Stimulated activated CD8-positive, alpha-beta memory T cell treated with anti-CD3 and anti-CD28 coated beads, Interleukin-2, amount 100 ng/mL, for 1 hour (primary cell): ENCODE data around the gene THBS4.
"Not testable (repeated sequence)": the region's sequence is repeated elsewhere in the genome, so short reads cannot be mapped to it uniquely, and the experiment has no call there.

Source experiments
- DNase-seq, 2 donors: peaks; one replicate each; pipeline ENCODE4 v3.0.0-alpha.2; 2020; ENCODE audit warnings: low read depth in 2 of 2

THBS4 gene

DNA sequence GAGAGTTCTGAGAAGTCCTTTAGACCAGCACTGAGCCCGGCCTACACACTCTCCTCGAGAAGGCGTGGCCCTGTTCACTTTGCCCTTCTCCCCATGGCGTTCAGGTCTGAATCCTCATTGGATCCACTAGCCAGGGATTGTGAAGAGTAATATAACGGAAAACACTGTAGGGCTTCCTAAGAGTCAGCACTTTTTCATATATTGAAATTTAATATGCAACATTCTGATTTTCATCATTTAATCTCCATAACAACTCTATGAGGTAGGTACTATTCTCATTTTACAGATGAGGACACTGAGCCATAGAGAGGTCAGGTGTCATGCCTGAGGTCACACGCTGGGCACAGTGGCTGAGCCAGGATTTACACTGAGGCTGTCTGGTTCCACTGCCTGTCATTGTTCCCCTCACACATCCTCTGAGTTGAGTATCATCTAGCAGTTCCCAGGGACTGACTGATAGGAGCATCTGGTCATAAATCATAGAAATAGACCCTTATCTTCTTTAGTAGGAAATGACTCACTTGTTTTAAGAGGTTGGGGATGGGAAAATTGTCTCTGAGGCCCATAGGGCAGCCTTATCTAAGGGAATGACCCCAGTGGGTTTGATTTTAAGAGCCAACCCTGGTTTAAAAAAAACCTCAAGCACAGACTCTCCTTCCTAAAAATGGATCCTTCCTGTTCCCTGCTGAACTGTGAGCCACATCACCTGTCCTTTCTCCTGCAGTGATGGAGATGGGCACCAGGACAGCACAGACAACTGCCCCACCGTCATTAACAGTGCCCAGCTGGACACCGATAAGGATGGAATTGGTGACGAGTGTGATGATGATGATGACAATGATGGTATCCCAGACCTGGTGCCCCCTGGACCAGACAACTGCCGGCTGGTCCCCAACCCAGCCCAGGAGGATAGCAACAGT, 41.2 kb downstream of the THBS4 start:
- no peak for DNase-seq

DNA sequence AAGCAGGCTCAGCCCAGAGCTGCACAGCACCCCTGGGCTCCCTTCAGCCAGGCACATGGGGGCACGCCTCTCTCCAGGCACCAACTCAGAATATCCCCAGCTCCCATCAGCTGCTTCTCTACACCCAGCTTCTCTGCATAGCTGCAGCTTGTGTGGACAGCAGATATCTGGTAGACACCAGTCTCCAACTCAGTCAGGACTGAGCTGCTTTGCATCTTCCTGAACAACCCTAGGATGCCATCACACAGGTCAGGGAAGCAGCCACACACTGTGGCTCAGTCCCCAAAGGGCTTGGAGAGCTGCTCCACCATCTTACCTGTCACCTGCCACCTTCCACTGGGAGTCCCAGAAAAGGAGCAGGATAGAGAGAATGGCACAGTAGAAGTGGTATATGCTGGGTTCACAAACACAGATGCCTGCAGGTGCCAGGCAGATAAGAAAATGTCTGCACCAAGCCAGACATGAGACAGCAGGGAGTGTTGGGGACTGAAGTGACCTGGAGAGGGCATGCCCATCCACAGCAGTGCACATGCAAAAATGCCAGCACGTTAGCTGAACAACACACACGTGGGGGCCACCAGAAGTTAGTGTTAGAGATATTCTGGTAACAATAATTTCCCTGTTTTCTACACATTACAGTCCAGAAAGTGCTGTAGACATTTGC, 42.0 kb downstream of the THBS4 start:
- no peak for DNase-seq

DNA sequence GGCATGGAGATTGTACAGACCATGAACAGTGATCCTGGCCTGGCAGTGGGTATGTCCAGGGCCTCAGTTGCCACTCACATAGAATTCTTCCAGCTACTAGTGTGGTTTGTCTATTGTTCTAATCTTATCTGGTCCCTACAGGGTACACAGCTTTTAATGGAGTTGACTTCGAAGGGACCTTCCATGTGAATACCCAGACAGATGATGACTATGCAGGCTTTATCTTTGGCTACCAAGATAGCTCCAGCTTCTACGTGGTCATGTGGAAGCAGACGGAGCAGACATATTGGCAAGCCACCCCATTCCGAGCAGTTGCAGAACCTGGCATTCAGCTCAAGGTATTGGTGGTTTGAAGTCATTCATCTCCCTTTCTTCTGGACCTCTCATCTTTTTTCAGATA, 43.8 kb downstream of the THBS4 start:
- no peak for DNase-seq

DNA sequence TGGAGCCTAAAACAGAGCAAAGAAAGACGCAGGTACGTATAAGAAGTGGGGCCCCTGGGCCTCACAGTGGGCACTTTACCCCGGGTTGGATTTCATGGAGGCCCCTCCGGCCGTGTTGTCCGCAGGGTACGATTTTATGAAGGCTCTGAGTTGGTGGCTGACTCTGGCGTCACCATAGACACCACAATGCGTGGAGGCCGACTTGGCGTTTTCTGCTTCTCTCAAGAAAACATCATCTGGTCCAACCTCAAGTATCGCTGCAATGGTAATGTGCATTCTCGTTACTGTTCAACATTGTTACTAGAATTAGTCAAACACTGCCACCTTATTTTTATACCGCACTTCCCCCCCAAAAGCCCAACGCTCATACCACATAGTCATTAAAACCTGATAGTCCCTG, 47.1 kb downstream of the THBS4 start:
- no peak for DNase-seq

DNA sequence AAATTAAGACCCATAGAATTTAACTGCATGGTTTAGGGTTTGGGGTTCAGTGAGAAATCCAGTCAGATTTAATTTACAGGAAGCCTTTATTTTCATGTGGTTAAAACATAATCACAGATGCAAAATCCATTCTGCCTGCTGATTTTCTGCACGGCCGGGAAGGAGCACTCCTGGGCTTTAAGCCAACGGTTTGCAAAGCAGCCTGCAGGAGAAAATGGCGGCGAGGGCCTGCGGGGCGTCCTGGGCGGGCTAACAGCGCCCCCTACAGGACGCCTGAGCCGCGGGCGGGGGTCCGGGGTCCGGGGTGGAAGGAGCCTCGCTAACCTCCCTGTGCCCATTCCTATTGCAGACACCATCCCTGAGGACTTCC, 47.6 kb downstream of the THBS4 start:
- peak in 1 of 2 donors; percentile 18 for DNase-seq

DNA sequence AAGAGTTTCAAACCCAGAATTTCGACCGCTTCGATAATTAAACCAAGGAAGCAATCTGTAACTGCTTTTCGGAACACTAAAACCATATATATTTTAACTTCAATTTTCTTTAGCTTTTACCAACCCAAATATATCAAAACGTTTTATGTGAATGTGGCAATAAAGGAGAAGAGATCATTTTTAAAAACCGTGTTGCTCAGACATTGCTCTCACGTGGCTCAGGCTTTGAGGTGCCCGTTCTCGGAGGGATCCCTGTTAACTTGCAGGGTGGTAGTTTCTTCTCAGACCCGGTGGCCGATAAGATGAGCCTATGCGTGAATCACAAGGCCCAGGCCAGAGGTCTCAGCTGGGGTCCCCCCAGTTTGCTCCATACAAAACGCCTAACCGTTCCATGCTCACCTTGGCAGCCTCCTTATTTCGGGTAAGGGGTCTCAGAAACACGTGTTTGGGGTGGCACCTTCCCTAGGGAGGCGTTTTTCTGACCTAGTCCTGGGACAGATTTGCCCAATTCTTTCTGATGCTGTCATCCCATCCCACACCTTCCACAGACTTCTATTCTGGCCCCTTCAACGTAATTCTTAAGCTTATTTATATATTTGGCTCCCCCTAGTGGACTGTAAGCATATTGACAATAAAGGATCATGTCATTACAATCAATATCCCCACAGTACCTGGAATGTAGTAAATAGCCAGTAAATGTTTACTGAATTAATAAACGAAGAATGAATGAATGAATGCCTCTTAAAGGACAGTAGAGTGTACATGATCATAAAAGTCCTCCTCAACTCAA, 48.1 kb downstream of the THBS4 start:
- no peak for DNase-seq

DNA sequence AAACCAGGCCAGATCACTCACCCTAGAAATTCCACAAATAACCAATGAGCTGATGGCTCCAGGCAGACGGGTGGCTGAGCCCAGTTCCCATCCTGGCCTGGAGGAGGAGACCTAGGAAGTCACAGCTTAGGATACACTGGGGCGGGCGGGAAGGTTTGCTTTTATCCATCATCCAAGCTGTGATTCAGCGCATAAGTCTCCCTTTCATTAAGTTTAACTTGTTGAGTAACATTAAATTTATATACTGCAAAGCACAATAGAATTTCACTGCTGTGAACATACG, 55.7 kb downstream of the THBS4 start:
- no peak for DNase-seq

DNA sequence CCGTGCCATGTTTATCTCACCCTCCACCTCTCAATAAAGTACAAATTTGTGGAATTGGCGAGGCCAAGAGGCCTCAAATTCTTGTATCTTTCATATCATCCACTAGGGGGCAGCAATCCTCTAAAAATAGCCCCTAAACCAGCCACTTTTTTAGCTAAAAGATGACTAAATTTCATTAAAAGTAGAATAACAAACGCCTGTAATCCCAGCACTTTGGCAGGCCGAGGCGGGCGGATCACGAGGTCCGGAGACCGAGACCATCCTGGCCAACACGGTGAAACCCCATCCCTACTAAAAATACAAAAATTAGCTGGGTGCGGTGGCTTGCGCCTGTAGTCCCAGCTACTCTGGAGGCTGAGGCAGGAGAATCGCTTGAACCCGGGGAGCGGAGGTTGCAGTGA, 56.6 kb downstream of the THBS4 start:
- DNase-seq: not testable (repeated sequence)

DNA sequence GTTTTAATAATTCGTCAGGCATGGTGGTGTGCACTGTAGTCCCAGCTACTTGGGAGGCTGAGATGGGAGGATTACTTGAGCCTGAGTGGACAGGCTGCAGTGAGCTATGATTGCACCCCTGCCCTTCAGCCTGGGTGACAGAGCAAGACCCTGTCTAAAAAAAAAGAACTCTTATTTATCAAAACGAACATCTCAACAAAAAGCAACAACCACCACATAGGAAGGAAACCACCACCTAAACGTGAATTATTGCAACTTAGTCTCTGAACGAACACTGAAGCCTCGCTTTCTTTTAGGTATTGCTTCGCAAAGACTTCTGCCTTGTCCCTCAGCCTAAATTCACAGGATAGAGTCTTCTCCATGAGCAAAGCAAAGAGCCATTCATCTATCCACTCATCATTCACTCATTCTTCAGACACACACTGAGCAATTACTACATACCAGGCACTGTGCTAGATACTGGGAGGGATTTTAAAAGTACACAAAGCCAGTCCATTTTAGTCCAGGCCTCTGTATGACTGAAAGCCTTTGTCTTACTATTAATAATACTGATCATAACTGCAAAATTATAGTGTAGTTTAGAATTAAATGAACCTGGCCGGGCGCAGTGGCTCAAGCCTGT, 57.4 kb downstream of the THBS4 start:
- DNase-seq: no peak

DNA sequence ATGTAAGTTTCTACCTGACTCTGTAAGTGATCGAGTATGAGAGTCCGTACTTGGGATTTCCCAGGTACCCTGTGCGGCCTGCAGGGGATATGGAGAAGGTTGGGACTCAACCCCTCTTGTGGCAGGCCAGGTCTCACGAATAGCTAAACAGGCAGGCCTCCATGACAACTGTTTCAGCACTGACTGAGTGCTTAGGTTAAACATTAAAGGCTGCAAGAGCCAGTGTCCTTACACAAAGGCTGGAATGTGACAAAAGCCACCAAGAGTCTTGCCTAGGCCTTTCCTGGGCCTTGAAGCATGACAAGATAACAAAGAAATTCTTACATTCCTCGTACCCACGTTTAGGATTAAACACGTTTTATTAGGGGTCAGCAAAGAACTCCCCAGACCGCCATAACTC, 58.6 kb downstream of the THBS4 start:
- no peak for DNase-seq

DNA sequence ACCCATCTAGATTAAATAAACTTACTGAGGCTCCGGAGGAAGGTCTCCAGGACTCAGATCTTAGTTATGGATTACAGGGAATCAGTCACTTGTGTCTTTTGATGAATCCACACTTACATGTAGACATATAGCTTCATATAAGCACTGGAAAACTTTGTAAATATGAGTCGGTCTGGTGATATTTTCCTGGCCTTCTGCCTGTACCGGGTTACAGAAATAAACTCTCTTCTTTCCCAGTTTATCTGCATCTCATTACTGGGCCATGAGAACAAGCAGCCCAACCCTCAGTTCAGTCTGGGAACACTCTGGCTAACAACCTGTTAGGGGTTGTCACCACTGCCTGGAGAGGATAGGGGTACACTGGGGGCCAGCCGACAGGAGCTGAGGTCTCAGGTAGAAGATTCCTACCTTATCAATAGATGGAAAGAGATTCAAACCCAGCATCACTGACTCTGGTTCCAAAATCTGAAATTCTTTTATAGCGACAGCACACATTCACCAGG, 59.1 kb downstream of the THBS4 start:
- no peak for DNase-seq

DNA sequence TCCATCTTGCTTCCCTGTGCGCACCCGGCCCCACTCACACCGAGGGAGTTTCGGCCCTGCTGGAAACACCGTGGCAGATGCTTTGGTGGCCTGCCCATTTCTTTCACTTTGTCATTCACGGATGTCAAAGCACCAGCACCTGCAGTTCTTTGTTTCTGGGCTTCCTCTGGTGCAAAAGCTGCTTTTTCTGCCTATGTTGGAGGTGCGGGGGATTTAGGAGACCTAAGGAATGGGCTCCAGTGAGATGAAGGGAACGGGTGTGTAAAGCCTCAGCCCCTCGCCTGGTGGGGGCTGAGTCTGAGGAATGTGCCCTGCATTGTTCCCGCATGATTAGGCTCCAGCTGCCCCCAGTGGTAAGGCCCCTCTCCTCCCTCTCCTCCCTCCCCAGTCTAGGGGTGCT, 62.3 kb downstream of the THBS4 start:
- DNase-seq: no peak

DNA sequence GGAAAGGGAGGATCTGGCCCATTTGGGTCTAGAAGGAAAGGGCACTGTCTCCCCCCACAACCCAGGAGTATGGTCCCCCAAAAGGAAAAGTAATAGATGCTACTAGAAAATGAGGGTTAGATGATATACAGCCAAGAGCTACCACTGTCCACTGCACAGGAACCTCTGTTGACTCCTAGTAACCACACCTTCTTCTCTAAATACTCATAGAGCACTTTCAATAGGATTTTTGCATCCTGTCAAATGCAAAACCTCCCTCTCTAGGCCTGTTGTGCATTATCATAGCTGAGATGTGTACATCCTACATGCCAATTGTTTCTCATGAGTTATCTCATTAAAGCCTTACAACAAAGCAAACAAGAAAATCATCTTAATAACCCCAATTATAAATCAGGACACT, 66.8 kb downstream of the THBS4 start:
- no peak for DNase-seq

DNA sequence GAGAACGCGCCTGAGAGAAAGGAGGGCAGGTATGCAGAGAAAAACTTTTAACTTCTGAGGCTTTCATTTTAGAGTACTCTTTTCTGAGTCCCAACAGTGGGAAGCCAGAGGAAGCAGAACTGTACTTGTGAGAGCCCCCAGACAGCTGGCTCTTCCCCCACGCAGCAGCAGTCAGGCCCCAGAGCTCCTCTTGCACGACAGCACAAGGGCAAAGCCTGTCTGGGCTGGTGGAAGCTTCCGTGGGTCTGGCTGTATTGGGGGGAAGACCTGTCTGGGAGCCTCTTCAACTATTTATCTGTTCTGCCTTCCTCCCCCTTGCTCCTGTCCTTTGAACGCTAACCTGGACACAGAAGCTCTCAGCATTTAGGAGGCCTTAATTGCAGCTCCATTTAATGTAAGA, 68.2 kb downstream of the THBS4 start:
- no peak for DNase-seq

DNA sequence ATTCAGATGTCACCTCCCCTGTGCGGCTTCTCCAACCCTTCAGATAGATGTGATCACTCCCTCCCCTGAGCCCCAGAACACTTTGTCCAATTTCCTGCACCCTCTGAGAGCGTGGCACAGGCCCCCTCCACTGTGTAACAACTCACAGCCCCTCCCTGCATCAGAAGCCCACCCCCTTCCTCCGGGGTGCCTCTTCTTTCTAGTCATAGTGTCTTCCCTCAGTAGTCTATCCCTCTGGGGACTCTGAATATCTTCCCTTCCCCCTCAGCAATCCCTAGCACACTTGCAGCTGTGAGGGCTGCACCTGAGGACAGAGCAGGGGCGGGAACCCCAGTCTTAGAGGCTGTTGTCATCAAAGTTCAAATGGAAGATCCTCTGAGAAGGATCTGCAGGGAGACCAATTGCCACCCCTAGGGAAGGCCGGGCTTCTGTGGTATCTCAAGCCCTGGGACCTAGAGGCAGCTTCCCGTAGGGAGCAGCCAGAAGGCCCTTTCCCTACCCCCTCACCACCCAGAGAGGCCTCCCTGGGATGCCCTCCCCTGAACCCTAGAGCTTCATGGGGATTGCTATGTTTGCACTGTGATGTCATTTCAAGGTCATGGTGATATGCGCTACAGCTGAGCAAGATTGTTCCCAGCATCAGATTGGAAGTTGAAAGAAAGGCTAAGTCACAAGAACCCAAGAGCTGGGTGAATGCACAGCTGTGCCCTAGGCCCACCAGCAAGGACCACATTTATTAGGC, 70.7 kb downstream of the THBS4 start:
- no peak for DNase-seq

DNA sequence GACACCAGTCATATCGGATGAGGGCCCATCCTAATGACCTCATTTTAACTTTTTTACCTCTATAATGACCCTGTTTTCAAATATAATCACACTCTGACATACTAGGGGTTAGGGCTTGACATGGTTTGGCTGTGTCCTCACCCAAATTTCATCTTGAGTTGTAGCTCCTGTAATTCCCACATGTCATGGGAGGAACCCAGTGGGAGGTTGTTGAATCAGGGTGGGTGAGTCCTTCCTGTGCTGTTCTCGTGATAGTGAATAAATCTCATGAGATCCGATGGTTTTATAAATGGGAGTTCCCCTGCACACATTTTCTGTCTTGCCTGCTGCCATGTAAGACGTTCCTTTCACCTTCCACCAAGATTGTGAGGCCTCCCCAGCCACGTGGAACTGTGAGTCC, 71.8 kb downstream of the THBS4 start:
- DNase-seq: no peak

DNA sequence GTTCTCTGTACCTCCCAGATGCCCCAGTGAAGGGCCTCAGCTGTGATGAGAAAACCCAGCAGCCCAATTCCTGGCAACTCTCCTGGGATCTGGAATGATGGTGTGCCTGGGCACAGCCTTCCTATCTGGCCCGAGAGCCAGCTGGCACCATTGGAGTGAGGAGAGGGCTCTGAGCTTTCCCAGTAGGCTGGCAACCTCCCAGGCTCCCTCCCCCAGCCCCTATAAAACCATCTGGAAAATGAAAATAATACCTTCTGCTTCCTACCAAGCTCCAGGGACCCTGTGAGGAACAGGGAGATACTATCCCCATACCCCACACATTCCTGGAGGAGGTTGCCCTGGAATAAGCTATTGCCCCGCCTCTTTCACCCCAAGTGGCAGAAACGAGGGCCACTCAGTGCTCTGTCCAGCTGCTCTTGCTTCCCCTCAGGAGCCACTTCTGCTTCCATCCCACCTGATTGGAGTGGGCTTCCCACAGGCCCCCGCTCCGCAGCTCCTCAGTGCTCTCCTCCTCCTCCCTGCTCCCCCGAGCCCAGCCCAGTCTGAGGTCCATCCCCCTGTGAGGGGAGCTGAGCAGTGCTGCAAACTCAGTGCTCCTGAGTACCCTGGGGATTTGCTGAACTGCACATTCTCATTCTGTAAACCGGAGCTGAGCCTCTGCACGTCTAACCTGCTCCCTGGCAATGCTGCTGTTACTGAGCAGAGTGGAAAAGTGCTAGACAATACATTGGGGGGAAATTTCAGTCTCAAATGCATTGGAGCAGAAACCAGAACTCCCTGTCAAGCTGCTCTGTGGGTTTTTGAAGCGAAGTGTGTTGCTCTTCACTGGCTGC, 74.7 kb downstream of the THBS4 start:
- DNase-seq: no peak

DNA sequence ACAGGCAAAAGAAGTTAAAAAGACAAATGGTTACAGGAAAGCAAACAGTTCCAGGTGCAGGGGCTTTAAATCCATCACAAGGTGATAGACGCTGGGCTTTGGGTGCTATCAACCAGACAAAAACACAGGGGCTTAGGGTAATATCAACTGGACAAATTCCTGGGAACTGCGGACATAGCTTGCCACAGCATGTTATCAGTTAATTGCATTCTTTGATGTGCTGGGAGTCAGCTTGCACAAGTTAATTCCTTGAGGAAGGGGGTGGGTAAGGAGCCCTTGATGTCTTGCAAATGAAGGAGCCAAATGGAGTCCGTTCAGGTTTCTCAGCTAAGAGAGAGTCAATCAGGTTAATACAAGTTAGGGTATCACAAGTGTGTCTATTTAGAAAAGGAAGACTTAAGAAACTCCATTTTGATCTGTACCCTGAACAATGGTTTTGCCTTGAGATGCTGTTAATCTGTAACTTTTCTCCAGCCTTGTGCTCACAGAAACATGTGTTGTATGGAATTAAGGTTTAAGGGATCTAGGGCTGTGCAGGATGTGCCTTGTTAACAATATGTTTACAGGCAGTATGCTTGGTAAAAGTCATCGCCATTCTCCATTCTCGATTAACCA, 76.3 kb downstream of the THBS4 start:
- DNase-seq: not testable (repeated sequence)

DNA sequence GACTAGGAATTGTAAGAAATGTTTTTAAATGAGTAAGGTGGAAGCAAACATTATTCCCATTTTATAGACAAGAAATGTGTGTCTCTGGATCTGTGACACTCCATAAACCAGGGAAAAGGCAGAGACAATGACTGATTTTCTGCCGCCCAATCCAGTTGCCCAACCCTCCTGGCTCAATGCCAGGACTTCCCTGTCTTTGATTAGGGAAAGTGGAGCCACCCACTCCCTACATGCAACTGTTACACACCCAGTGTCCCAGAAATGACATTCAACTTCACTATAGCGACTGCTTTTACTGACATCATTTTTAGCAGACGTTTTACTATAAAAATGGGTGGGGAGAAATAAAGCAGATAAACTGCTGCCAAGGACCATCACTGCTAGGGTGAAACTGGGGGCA, 79.7 kb downstream of the THBS4 start:
- DNase-seq: no peak

DNA sequence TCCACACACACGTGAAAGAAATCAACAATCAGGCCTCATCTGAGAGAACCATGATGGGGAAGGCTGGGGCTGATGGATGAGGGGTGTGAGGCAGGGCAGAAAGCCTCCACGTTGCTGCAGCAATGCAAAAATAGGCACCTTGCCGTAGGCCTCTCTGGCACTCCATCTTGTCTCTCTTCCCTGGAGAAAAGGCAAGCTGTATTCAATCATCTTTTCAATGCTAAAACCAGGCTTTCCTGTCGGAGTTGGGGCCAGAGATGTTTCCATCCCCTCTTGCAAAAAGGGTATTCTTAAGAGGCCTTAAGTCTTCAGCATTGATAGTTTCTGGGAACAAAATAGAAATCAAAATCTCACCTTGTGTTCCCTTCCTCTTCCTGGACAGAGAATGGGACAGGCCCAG, 80.9 kb downstream of the THBS4 start:
- no peak for DNase-seq
